Loucy (cell line): ENCODE results near the gene AMZ1.
"Not testable (repeated sequence)": the region's sequence is repeated elsewhere in the genome, so short reads cannot be mapped to it uniquely, and the experiment has no call there.

Experiments
- H2AFZ ChIP-seq: fragments of 200-600 bp; sonication (generic); 2 replicates; pipeline ENCODE4 v1.6.0; 2016; ENCODE audit warnings: antibody characterized with exemption, mild to moderate bottlenecking, low read length, moderate library complexity
- H3F3A ChIP-seq: fragments of 200-600 bp; 2 replicates; pipeline ENCODE4 v1.6.0; 2016; ENCODE audit warnings: antibody characterized with exemption, low read depth, mild to moderate bottlenecking
- H3K27me3 ChIP-seq: fragments of 200-600 bp; sonication (generic); 2 replicates; pipeline ENCODE4 v1.6.1; 2014; ENCODE audit warnings: low read length, mild to moderate bottlenecking; ENCODE audit not compliant: insufficient read depth, poor library complexity, severe bottlenecking
- H3K36me3 ChIP-seq: fragments of 200-600 bp; sonication (generic); 2 replicates; pipeline ENCODE4 v1.6.1; 2016; ENCODE audit warnings: low read length; ENCODE audit not compliant: insufficient read depth
- H3K4me1 ChIP-seq: fragments of 200-600 bp; sonication (generic); 2 replicates; pipeline ENCODE4 v1.5.1; 2014; ENCODE audit warnings: low read length, mild to moderate bottlenecking; ENCODE audit not compliant: insufficient read depth, poor library complexity, severe bottlenecking
- H3K4me2 ChIP-seq: fragments of 200-600 bp; sonication (generic); 2 replicates; pipeline ENCODE4 v1.6.0; 2014; ENCODE audit warnings: antibody characterized with exemption, low read length, low read depth, mild to moderate bottlenecking; ENCODE audit not compliant: poor library complexity, severe bottlenecking
- H3K4me3 ChIP-seq: fragments of 200-600 bp; sonication (generic); 2 replicates; pipeline ENCODE4 v1.5.1; 2014; ENCODE audit warnings: low read length, mild to moderate bottlenecking, mixed read lengths; ENCODE audit not compliant: poor library complexity, severe bottlenecking
- H3K79me2 ChIP-seq: fragments of 200-600 bp; sonication (generic); 2 replicates; pipeline ENCODE4 v1.6.1; 2014; ENCODE audit warnings: low read length; ENCODE audit not compliant: insufficient read depth
- H3K9ac ChIP-seq: fragments of 200-600 bp; sonication (generic); 2 replicates; pipeline ENCODE4 v1.6.0; 2014; ENCODE audit warnings: mild to moderate bottlenecking, low read depth, low read length, moderate library complexity; ENCODE audit not compliant: poor library complexity, severe bottlenecking
- H3K9me2 ChIP-seq: fragments of 200-600 bp; sonication (generic); replicated peaks from 2 replicates; pipeline ENCODE4 v1.6.1; 2016; ENCODE audit warnings: low read depth, low read length, mixed read lengths
- H3K9me3 ChIP-seq: fragments of 200-600 bp; sonication (generic); 2 replicates; pipeline ENCODE4 v1.6.1; 2014; ENCODE audit warnings: mild to moderate bottlenecking, antibody characterized with exemption, low read length, low read depth; ENCODE audit not compliant: insufficient read depth
- H4K20me1 ChIP-seq: fragments of 200-600 bp; sonication (generic); 2 replicates; pipeline ENCODE4 v1.6.0; 2014; ENCODE audit warnings: antibody characterized with exemption, low read length, mild to moderate bottlenecking; ENCODE audit not compliant: insufficient read depth, poor library complexity, severe bottlenecking
- EZH2phosphoT487 ChIP-seq: fragments of 200-600 bp; IDR thresholded peaks from 2 replicates; pipeline ENCODE4 v1.6.1; 2018; ENCODE audit warnings: antibody characterized with exemption, mild to moderate bottlenecking, moderate library complexity, borderline replicate concordance
- TF ChIP-seq, protein P1 (sequence below): fragments of 200-600 bp; sonication (generic); conservative IDR thresholded peaks from 2 replicates; pipeline ENCODE4 v1.5.1; 2014; ENCODE audit warnings: mild to moderate bottlenecking, antibody characterized with exemption, low read length

AMZ1 gene

DNA sequence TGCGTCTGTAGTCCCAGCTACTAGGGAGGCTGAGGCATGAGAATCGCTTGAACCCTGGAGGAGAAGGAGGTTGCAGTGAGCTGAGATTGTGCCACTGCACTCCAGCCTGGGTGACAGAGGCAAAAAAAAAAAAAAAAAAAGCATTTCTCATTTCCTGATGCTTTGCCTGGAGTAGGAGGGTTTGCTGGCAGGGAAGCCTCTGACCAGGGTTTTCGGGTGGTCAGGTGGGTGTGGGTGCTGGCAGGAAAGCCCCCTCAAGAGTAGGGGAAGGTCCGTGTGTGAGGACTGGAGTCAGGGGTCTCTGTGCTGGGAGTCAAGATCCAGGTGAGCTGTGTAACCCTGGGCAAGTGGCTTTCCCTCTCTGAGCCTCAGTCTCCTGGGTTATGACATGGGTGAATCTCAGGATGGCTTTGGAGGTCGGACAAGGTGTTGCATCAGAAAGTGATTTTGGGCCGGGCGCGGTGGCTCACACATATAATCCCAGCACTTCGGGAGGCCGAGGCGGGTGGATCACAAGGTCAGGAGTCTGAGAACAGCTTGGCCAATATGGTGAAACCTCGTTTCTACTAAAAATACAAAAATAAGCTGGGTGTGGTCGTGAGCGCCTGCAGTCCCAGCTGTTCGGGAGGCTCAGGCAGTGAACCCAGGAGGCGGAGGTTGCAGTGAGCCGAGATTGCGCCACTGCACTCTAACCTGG lies 3.2 kb downstream of the AMZ1 start:
- TF ChIP-seq, protein P1, sequence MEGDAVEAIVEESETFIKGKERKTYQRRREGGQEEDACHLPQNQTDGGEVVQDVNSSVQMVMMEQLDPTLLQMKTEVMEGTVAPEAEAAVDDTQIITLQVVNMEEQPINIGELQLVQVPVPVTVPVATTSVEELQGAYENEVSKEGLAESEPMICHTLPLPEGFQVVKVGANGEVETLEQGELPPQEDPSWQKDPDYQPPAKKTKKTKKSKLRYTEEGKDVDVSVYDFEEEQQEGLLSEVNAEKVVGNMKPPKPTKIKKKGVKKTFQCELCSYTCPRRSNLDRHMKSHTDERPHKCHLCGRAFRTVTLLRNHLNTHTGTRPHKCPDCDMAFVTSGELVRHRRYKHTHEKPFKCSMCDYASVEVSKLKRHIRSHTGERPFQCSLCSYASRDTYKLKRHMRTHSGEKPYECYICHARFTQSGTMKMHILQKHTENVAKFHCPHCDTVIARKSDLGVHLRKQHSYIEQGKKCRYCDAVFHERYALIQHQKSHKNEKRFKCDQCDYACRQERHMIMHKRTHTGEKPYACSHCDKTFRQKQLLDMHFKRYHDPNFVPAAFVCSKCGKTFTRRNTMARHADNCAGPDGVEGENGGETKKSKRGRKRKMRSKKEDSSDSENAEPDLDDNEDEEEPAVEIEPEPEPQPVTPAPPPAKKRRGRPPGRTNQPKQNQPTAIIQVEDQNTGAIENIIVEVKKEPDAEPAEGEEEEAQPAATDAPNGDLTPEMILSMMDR: no peak
- TF ChIP-seq EZH2phosphoT487: no peak
- H3K9me3 ChIP-seq: no peaks in the 10 kb centered on the region
- no peak overlapping the region for H3K4me2 ChIP-seq
- H3K9ac ChIP-seq: peak overlapping the region; percentile 4
- H3K36me3 ChIP-seq: no peaks in the 10 kb centered on the region
- no peak overlapping the region for H2AFZ ChIP-seq
- no peaks in the 10 kb centered on the region for H3F3A ChIP-seq
- H3K4me3 ChIP-seq: no peak overlapping the region
- H4K20me1 ChIP-seq: no peaks in the 10 kb centered on the region
- no peaks in the 10 kb centered on the region for H3K27me3 ChIP-seq
- peaks cover 26% of the 10 kb centered on the region for H3K4me1 ChIP-seq
- no peaks in the 10 kb centered on the region for H3K9me2 ChIP-seq
- H3K79me2 ChIP-seq: no peaks in the 10 kb centered on the region

DNA sequence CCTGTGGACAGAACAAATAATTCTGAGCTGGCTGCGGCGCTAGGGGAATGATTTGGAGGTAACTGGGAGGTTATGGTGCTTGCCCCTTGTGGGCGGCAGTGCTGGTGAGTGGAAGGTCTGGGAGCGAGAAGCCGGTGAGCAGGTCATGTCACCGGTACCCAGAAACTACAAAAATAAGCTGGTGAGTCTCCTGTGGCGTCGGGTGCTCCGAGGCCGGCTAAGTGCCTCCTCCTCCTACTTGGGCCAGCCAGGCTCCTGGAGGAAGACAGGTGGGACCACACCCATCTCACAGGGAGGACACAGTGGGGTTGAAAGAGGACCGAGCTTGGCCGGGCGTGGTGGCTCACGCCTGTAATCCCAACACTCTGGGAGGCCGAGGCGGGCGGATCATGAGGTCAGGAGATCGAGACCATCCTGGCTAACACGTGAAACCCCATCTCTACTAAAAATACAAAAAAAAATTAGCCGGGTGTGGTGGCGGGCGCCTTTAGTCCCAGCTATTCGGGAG lies 4.0 kb downstream of the AMZ1 start:
- H3K36me3 ChIP-seq, H3K9me3 ChIP-seq, H3K27me3 ChIP-seq, H4K20me1 ChIP-seq, H3K79me2 ChIP-seq, H3F3A ChIP-seq, H2AFZ ChIP-seq, H3K4me3 ChIP-seq, H3K4me2 ChIP-seq, H3K9ac ChIP-seq, H3K9me2 ChIP-seq: not testable (repeated sequence)
- H3K4me1 ChIP-seq: peaks cover 28% of the 10 kb centered on the region

DNA sequence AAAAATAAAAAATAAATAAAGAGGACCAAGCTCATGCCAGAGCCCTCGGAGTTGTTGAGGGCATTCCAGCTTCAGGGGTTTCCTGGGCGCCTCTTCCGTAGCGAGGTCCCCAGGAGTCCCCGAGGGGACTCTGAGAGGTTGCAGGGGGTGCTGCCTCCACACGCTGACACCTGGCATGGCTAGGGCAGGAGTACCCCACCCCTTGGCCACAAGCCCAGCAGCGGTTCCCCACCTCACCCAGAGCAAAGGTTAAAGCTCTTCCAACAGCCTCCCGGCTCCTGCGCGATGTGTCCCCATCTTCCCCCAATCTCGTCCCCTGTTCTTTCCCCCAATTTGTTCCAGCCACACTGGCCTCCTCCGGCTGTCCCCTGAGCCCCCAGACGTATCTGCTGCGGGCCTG lies 4.5 kb downstream of the AMZ1 start:
- H4K20me1 ChIP-seq: no peaks in the 10 kb centered on the region
- no peak overlapping the region for H3K4me2 ChIP-seq
- H3K27me3 ChIP-seq: no peaks in the 10 kb centered on the region
- H3K9me3 ChIP-seq: no peaks in the 10 kb centered on the region
- no peak overlapping the region for H2AFZ ChIP-seq
- no peak overlapping the region for H3K4me3 ChIP-seq
- no peak overlapping the region for H3K9ac ChIP-seq
- H3K9me2 ChIP-seq: no peaks in the 10 kb centered on the region
- peaks cover 33% of the 10 kb centered on the region for H3K4me1 ChIP-seq
- H3K36me3 ChIP-seq: no peaks in the 10 kb centered on the region
- 0 out of 2 replicates have a peak, but pooled peaks cover 3% of the 10 kb centered on the region for H3F3A ChIP-seq
- H3K79me2 ChIP-seq: no peaks in the 10 kb centered on the region
- TF ChIP-seq EZH2phosphoT487: no peak
- TF ChIP-seq, protein P1: no peak

DNA sequence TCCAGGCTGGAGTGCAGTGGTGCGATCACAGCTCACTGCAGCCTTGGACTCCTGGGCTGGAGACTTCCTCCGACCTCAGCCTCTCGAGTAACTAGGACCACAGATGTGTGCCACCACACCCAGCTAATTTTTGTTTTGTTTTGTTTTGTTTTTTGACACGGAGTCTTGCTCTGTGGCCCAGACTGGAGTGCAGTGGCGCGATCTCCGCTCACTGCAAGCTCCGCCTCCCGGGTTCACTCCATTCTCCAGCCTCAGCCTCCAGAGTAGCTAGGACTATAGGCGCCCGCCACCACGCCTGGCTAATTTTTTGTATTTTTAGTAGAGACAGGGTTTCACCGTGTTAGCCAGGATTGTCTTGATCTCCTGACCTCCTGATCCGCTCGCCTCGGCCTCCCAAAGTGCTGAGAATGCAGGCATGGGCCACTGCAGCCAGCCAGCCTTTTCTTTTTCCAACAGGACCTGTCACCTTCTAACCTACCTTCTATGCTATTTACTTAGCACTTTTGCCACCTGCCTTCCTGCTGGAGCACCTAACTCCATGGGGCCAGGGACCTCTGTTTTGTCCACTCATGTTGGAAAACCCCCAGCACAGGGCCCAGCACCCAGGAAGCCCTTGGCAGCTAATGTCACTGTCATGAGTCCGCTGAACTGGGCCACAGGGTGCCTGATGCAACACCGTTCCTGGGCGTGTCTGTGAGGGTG lies 5.6 kb downstream of the AMZ1 start:
- not testable (repeated sequence) for H3K9me2 ChIP-seq, H3K79me2 ChIP-seq, H2AFZ ChIP-seq, H4K20me1 ChIP-seq, H3K4me3 ChIP-seq, H3K9ac ChIP-seq, H3K4me2 ChIP-seq, H3K27me3 ChIP-seq, H3K9me3 ChIP-seq, H3K36me3 ChIP-seq
- Histone ChIP-seq H3K4me1 (peaks cover 43% of the 10 kb centered on the region), H3F3A (peaks cover 13% of the 10 kb centered on the region)

DNA sequence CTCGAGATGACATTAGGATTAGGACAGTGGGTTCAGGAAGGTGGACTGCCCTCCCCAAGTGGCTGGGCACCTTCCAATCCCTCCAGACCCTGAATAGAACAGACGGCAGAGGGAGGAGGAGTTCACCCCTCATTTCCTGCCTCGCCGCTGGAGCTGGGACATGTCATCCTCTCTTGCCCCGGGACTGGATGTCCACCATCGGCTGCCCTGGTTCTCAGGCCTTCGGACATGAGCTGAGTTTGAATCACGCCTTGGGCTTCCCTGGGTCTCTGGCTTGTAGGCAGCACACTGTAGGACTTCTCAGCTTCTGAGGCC lies 6.1 kb downstream of the AMZ1 start:
- not testable (repeated sequence) for H2AFZ ChIP-seq, H3K9me3 ChIP-seq, H3K9ac ChIP-seq, H3K4me3 ChIP-seq, H4K20me1 ChIP-seq, H3K79me2 ChIP-seq, H3K36me3 ChIP-seq, H3K4me2 ChIP-seq, H3K27me3 ChIP-seq, H3K9me2 ChIP-seq
- H3F3A ChIP-seq: peaks cover 14% of the 10 kb centered on the region
- H3K4me1 ChIP-seq: peaks cover 43% of the 10 kb centered on the region
